GM19238 (cell line): Measurements from ENCODE around the gene SORCS3.
"Not testable (repeated sequence)": the region's sequence is repeated elsewhere in the genome, so short reads cannot be mapped to it uniquely, and the experiment has no call there.

Source experiments
- DNase-seq: peaks from one replicate; pipeline ENCODE4 v3.0.0; 2011; ENCODE audit warnings: low spot score; ENCODE audit not compliant: insufficient read length

SORCS3 gene

GRCh38 chr10:104689547-104689946 is 48.5 kb downstream of the SORCS3 start:
- no peak for DNase-seq

- no peak for DNase-seq
Observed at GRCh38 chr10:104690101-104690500, 49.0 kb downstream of the SORCS3 start.

- DNase-seq: no peak
Observed at GRCh38 chr10:104690959-104691358, 49.9 kb downstream of the SORCS3 start.

GRCh38 chr10:104694074-104694473 is 53.0 kb downstream of the SORCS3 start:
- DNase-seq: no peak

GRCh38 chr10:104703262-104703661 is 62.2 kb downstream of the SORCS3 start:
- not testable (repeated sequence) for DNase-seq

GRCh38 chr10:104706886-104707285 is 65.8 kb downstream of the SORCS3 start:
- DNase-seq: no peak

- no peak for DNase-seq
Observed at GRCh38 chr10:104707602-104708459, 66.7 kb downstream of the SORCS3 start.

- no peak for DNase-seq
Observed at GRCh38 chr10:104711302-104711721, 70.2 kb downstream of the SORCS3 start.

- DNase-seq: not testable (repeated sequence)
Observed at GRCh38 chr10:104730593-104730992, 89.5 kb downstream of the SORCS3 start.

- no peak for DNase-seq
Observed at GRCh38 chr10:104731192-104731591, 90.1 kb downstream of the SORCS3 start.

GRCh38 chr10:104732222-104732621 is 91.1 kb downstream of the SORCS3 start:
- no peak for DNase-seq

- no peak for DNase-seq
Observed at GRCh38 chr10:104734433-104734832, 93.3 kb downstream of the SORCS3 start.

- DNase-seq: no peak
Observed at GRCh38 chr10:104735036-104735756, 94.1 kb downstream of the SORCS3 start.

GRCh38 chr10:104735757-104736391 is 94.8 kb downstream of the SORCS3 start:
- DNase-seq: no peak

- DNase-seq: no peak
Observed at GRCh38 chr10:104741127-104741526, 100.0 kb downstream of the SORCS3 start.

- DNase-seq: no peak
Observed at GRCh38 chr10:104744052-104744451, 103.0 kb downstream of the SORCS3 start.

GRCh38 chr10:104750291-104750690 is 109.2 kb downstream of the SORCS3 start:
- DNase-seq: no peak

GRCh38 chr10:104762793-104763192 is 121.7 kb downstream of the SORCS3 start:
- no peak for DNase-seq

- DNase-seq: no peak
Observed at GRCh38 chr10:104766341-104766740, 125.3 kb downstream of the SORCS3 start.

- DNase-seq: no peak
Observed at GRCh38 chr10:104767282-104767681, 126.2 kb downstream of the SORCS3 start.

GRCh38 chr10:104767745-104768144 is 126.7 kb downstream of the SORCS3 start:
- no peak for DNase-seq

GRCh38 chr10:104773105-104773504 is 132.0 kb downstream of the SORCS3 start:
- DNase-seq: no peak
